Mesenchymal stem cell (in vitro differentiated cells and primary cell): ENCODE measurements around the gene SKP2.

Source experiments
- DNase-seq: peaks from one replicate; pipeline ENCODE4 v3.0.0-alpha.2; 2013
- H2AFZ ChIP-seq: one replicate; pipeline ENCODE4 v1.6.1; 2013; ENCODE audit warnings: low read depth, mild to moderate bottlenecking, control low read depth, inconsistent platforms, low read length, moderate library complexity
- H2AK5ac ChIP-seq: 2 replicates; pipeline ENCODE4 v1.6.1; 2013; ENCODE audit warnings: low read length, moderate library complexity, mild to moderate bottlenecking, inconsistent platforms; ENCODE audit not compliant: severe bottlenecking
- H2BK120ac ChIP-seq: one replicate; pipeline ENCODE4 v1.6.1; 2013; ENCODE audit warnings: low read depth, mild to moderate bottlenecking, inconsistent platforms, low read length, moderate library complexity
- H2BK12ac ChIP-seq, 2 experiments: one replicate each; pipeline ENCODE4 v1.6.1; 2013; ENCODE audit warnings: inconsistent platforms in 2 of 2, low read length in 2 of 2, mild to moderate bottlenecking in 2 of 2, moderate library complexity in 2 of 2, control low read depth in 1 of 2
- H2BK15ac ChIP-seq: one replicate; pipeline ENCODE4 v1.6.1; 2013; ENCODE audit warnings: mild to moderate bottlenecking, low read depth, inconsistent platforms; ENCODE audit not compliant: poor library complexity, severe bottlenecking
- H2BK5ac ChIP-seq: 2 replicates; pipeline ENCODE4 v1.6.1; 2013; ENCODE audit warnings: low read depth, mild to moderate bottlenecking, low read length, control low read depth, inconsistent platforms; ENCODE audit not compliant: poor library complexity, severe bottlenecking
- H3K14ac ChIP-seq, 2 experiments: one replicate each; pipeline ENCODE4 v1.6.1; 2013; ENCODE audit warnings: inconsistent platforms in 2 of 2, low read length in 2 of 2, control low read depth in 1 of 2, mild to moderate bottlenecking in 1 of 2, moderate library complexity in 1 of 2
- H3K18ac ChIP-seq, 2 experiments: one replicate each; pipeline ENCODE4 v1.6.1; 2013; ENCODE audit warnings: inconsistent platforms in 2 of 2, low read length in 2 of 2, control low read depth in 1 of 2, low read depth in 1 of 2, mild to moderate bottlenecking in 1 of 2
- H3K23ac ChIP-seq, 2 experiments: one replicate each; pipeline ENCODE4 v1.6.1; 2013; ENCODE audit warnings: inconsistent platforms in 2 of 2, low read length in 2 of 2, mild to moderate bottlenecking in 2 of 2, moderate library complexity in 2 of 2, control low read depth in 1 of 2
- H3K27ac ChIP-seq: 2 replicates; pipeline ENCODE4 v1.5.1; 2013; ENCODE audit warnings: mild to moderate bottlenecking, moderate library complexity, low read length, control low read depth, inconsistent platforms; ENCODE audit not compliant: poor library complexity, severe bottlenecking
- H3K27me3 ChIP-seq, 2 experiments: 2 replicates each; pipeline versions ENCODE4 v1.6.1 to v1.7.0; 2013; ENCODE audit warnings: low read length in 2 of 2, mild to moderate bottlenecking in 2 of 2, moderate library complexity in 2 of 2, control low read depth in 1 of 2, inconsistent platforms in 1 of 2; ENCODE audit not compliant: control insufficient read depth in 1 of 2, insufficient read depth in 1 of 2
- H3K36me3 ChIP-seq, 2 experiments: 2 replicates each; pipeline versions ENCODE4 v1.6.1 to v1.7.0; 2013; ENCODE audit warnings: low read length in 2 of 2, control low read depth in 1 of 2, inconsistent platforms in 1 of 2, low read depth in 1 of 2, mild to moderate bottlenecking in 1 of 2; ENCODE audit not compliant: insufficient read depth in 2 of 2, control insufficient read depth in 1 of 2
- H3K4ac ChIP-seq, 2 experiments: one replicate each; pipeline ENCODE4 v1.6.1; 2013; ENCODE audit warnings: inconsistent platforms in 2 of 2, low read length in 2 of 2, mild to moderate bottlenecking in 2 of 2, moderate library complexity in 2 of 2, control low read depth in 1 of 2, low read depth in 1 of 2
- H3K4me1 ChIP-seq: 2 replicates; pipeline ENCODE4 v1.6.1; 2013; ENCODE audit warnings: low read depth, low read length, control low read depth; ENCODE audit not compliant: control insufficient read depth, insufficient read depth
- H3K4me2 ChIP-seq: 2 replicates; pipeline ENCODE4 v1.6.1; 2013; ENCODE audit warnings: low read length, mild to moderate bottlenecking, inconsistent platforms; ENCODE audit not compliant: poor library complexity, severe bottlenecking
- H3K4me3 ChIP-seq, 2 experiments: 2 replicates each; pipeline versions ENCODE4 v1.5.1 to v1.7.0; 2013; ENCODE audit warnings: low read length in 2 of 2, mild to moderate bottlenecking in 2 of 2, control low read depth in 1 of 2, low read depth in 1 of 2; ENCODE audit not compliant: insufficient read depth in 1 of 2
- H3K79me1 ChIP-seq: replicated peaks from 2 replicates; pipeline ENCODE4 v1.6.1; 2013; ENCODE audit warnings: mild to moderate bottlenecking, control low read depth, low read length, inconsistent platforms; ENCODE audit not compliant: poor library complexity, severe bottlenecking
- H3K9ac ChIP-seq: 2 replicates; pipeline ENCODE4 v1.7.0; 2013; ENCODE audit warnings: mild to moderate bottlenecking, low read length, moderate library complexity
- H3K9me3 ChIP-seq: 2 replicates; pipeline ENCODE4 v1.7.0; 2013; ENCODE audit warnings: mild to moderate bottlenecking, low read length; ENCODE audit not compliant: control insufficient read depth
- H4K8ac ChIP-seq: one replicate; pipeline ENCODE4 v1.6.1; 2013; ENCODE audit warnings: inconsistent platforms, mild to moderate bottlenecking, low read length, moderate library complexity
- H4K91ac ChIP-seq: one replicate; pipeline ENCODE4 v1.6.1; 2013; ENCODE audit warnings: mild to moderate bottlenecking, low read length, inconsistent platforms
- WGBS: methylation state at CpG from one replicate; pipeline ENCODE4 v1.1.7; 2013; ENCODE audit warnings: mixed read lengths; 5-methylcytosine and 5-hydroxymethylcytosine counted together

The SKP2 gene

DNA sequence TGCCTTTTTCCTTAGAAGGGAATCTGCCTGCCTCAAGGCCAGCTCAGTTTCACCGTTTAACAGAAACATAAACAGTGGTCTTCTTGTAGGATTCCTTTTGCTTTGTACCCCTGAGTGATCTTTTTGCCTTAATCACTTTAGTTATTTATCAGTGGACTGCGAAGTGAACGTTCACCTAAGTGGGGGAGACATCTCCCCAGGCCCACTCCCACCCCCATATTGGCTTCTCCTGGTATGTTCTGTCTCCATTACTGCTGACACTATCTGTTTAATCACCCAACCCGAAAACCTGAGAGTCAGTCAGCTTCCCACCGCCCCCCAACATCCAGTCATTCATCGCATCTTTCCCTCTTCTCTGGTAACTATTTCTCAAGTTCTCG lies 1.4 kb downstream of the SKP2 start:
- Histone ChIP-seq H3K9ac (peak overlapping the region; percentile 88), H3K4me2 (peak overlapping the region; percentile 77), H2AFZ (no peak overlapping the region), H3K27ac (no peak overlapping the region), H2BK15ac (no peak overlapping the region), H3K79me1 (peaks cover 18% of the 10 kb centered on the region), H4K8ac (no peak overlapping the region), H4K91ac (no peak overlapping the region), H3K4ac (peak overlapping the region in 1 of 2 experiments; percentile 33), H3K14ac (no peak overlapping the region), H3K23ac (no peak overlapping the region), H3K18ac (no peak overlapping the region), H3K27me3 (no peaks in the 10 kb centered on the region), H3K4me3 (peak overlapping the region; percentile 22 to 91), H3K4me1 (peaks cover 10% of the 10 kb centered on the region), H2BK120ac (no peak overlapping the region), H3K9me3 (no peaks in the 10 kb centered on the region), H2AK5ac (peak overlapping the region; percentile 6), H2BK12ac (no peak overlapping the region), H2BK5ac (no peak overlapping the region), H3K36me3 (peaks cover 6 to 34% of the 10 kb centered on the region in 2 experiments)
- WGBS: 69% methylated on average over 7 of the region's 7 CpGs
- no peak for DNase-seq

GRCh38 chr5:36153726-36154125 lies 1.8 kb downstream of the SKP2 start:
- Histone ChIP-seq H3K23ac (no peak overlapping the region), H3K4me1 (peaks cover 10% of the 10 kb centered on the region), H3K9me3 (no peaks in the 10 kb centered on the region), H3K4ac (no peak overlapping the region), H3K36me3 (peaks cover 6 to 39% of the 10 kb centered on the region in 2 experiments), H3K18ac (no peak overlapping the region), H3K4me3 (peak overlapping the region in 1 of 2 experiments; percentile 91), H2BK15ac (no peak overlapping the region), H2BK120ac (no peak overlapping the region), H4K91ac (no peak overlapping the region), H3K79me1 (peaks cover 20% of the 10 kb centered on the region), H2BK5ac (no peak overlapping the region), H3K4me2 (peak overlapping the region; percentile 77), H3K27ac (no peak overlapping the region), H4K8ac (no peak overlapping the region), H2AFZ (no peak overlapping the region), H2BK12ac (no peak overlapping the region), H3K27me3 (no peaks in the 10 kb centered on the region), H2AK5ac (peak overlapping the region; percentile 6), H3K9ac (peak overlapping the region; percentile 88), H3K14ac (no peak overlapping the region)
- 86% methylated on average over 1 of the region's 4 CpGs for WGBS
- no peak for DNase-seq

DNA sequence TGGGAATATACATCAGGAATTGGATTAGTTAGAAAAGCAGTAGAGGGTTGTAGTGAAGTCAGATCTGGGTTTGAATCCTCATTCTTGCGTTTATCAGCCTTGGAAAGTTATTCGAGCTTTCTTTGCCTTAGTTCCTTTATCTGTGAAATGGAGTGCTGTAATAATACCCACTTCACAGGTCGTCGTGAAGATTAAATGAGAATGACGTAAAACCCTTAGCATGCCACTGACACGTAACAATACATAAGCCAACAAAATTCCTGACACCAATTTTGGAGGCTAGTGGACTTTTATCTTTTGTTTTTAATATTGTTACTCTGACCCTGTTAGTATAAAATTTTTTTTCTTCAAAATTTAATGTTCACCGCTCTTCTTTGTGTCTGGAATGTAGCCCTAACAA lies 3.4 kb downstream of the SKP2 start:
- no peak overlapping the region for H3K4me3 ChIP-seq
- H3K79me1 ChIP-seq: peaks cover 31% of the 10 kb centered on the region
- H4K8ac ChIP-seq: no peak overlapping the region
- 90% methylated on average over 2 of the region's 7 CpGs for WGBS
- H2AFZ ChIP-seq: no peak overlapping the region
- peaks cover 12% of the 10 kb centered on the region for H3K4me1 ChIP-seq
- no peaks in the 10 kb centered on the region for H3K27me3 ChIP-seq
- no peak overlapping the region for H3K4me2 ChIP-seq
- peaks cover 6 to 54% of the 10 kb centered on the region in 2 experiments for H3K36me3 ChIP-seq
- H2BK5ac ChIP-seq: no peak overlapping the region
- no peak overlapping the region for H3K9ac ChIP-seq
- peak overlapping the region; percentile 85 for H3K27ac ChIP-seq
- no peak for DNase-seq
- no peak overlapping the region for H2BK120ac ChIP-seq
- no peak overlapping the region for H3K23ac ChIP-seq
- no peak overlapping the region for H2BK12ac ChIP-seq
- H2AK5ac ChIP-seq: peak overlapping the region; percentile 39
- H2BK15ac ChIP-seq: no peak overlapping the region
- H3K4ac ChIP-seq: no peak overlapping the region
- H3K18ac ChIP-seq: no peak overlapping the region
- no peak overlapping the region for H3K14ac ChIP-seq
- H3K9me3 ChIP-seq: no peaks in the 10 kb centered on the region
- no peak overlapping the region for H4K91ac ChIP-seq

- Histone ChIP-seq H3K9me3 (no peaks in the 10 kb centered on the region), H3K23ac (no peak overlapping the region), H3K27me3 (no peaks in the 10 kb centered on the region), H3K9ac (no peak overlapping the region), H3K14ac (no peak overlapping the region), H4K8ac (peak overlapping the region; percentile 0), H3K18ac (no peak overlapping the region), H3K27ac (peak overlapping the region; percentile 85), H2AFZ (no peak overlapping the region), H3K4me2 (no peak overlapping the region), H2BK5ac (peak overlapping the region; percentile 11), H2BK120ac (no peak overlapping the region), H3K4me1 (peaks cover 10% of the 10 kb centered on the region), H4K91ac (no peak overlapping the region), H2AK5ac (peak overlapping the region; percentile 31), H3K4me3 (no peak overlapping the region), H3K79me1 (peaks cover 31% of the 10 kb centered on the region), H3K4ac (peak overlapping the region in 1 of 2 experiments; percentile 6), H3K36me3 (peaks cover 11 to 63% of the 10 kb centered on the region in 2 experiments), H2BK15ac (no peak overlapping the region), H2BK12ac (no peak overlapping the region)
- WGBS: 13% methylated on average over 4 of the region's 4 CpGs
- peak; percentile 66 for DNase-seq
Measured at GRCh38 chr5:36156121-36156601, 4.2 kb downstream of the SKP2 start.
